HG03060 (cell line): ENCODE data around the gene FRMD5.

Experiments
- ATAC-seq: cut with Tn5 transposase; IDR thresholded peaks from one replicate; pipeline ENCODE4 v1.9.1; 2021; ENCODE audit warnings: low read depth, moderate number of reproducible peaks; ENCODE audit not compliant: unreplicated experiment

FRMD5 gene

GRCh38 chr15:44163370-44163769 lies 31.7 kb downstream of the FRMD5 start:
- ATAC-seq, result no peak

- no peak for ATAC-seq
These were observed 34.3 kb downstream of the FRMD5 start for GRCh38 chr15:44160796-44161195.

GRCh38 chr15:44159492-44159891 lies 35.6 kb downstream of the FRMD5 start:
- ATAC-seq, result no peak

- ATAC-seq, result no peak
These were observed 37.0 kb downstream of the FRMD5 start for GRCh38 chr15:44158111-44158510.

GRCh38 chr15:44157679-44158078 lies 37.4 kb downstream of the FRMD5 start:
- no peak for ATAC-seq

GRCh38 chr15:44153352-44153751 lies 41.7 kb downstream of the FRMD5 start:
- no peak for ATAC-seq

GRCh38 chr15:44149224-44149623 lies 45.8 kb downstream of the FRMD5 start:
- no peak for ATAC-seq

- ATAC-seq, result no peak
These were observed 46.5 kb downstream of the FRMD5 start for GRCh38 chr15:44148580-44148979.

- no peak for ATAC-seq
These were observed 47.4 kb downstream of the FRMD5 start for GRCh38 chr15:44147636-44148035.

- ATAC-seq, result no peak
These were observed 49.6 kb downstream of the FRMD5 start for GRCh38 chr15:44145495-44145894.

GRCh38 chr15:44144992-44145391 lies 50.1 kb downstream of the FRMD5 start:
- ATAC-seq, result no peak

GRCh38 chr15:44144184-44144583 lies 50.9 kb downstream of the FRMD5 start:
- no peak for ATAC-seq

GRCh38 chr15:44137750-44138149 lies 57.3 kb downstream of the FRMD5 start:
- ATAC-seq, result no peak

GRCh38 chr15:44136991-44137477 lies 58.0 kb downstream of the FRMD5 start:
- no peak for ATAC-seq

GRCh38 chr15:44132057-44132456 lies 63.0 kb downstream of the FRMD5 start:
- no peak for ATAC-seq

GRCh38 chr15:44130778-44131177 lies 64.3 kb downstream of the FRMD5 start:
- no peak for ATAC-seq

GRCh38 chr15:44129911-44130310 lies 65.2 kb downstream of the FRMD5 start:
- no peak for ATAC-seq

GRCh38 chr15:44128443-44128842 lies 66.6 kb downstream of the FRMD5 start:
- no peak for ATAC-seq

GRCh38 chr15:44125879-44126278 lies 69.2 kb downstream of the FRMD5 start:
- no peak for ATAC-seq

- ATAC-seq, result no peak
These were observed 92.3 kb downstream of the FRMD5 start for GRCh38 chr15:44102675-44103254.

GRCh38 chr15:44101944-44102343 lies 93.1 kb downstream of the FRMD5 start:
- no peak for ATAC-seq

GRCh38 chr15:44101286-44101685 lies 93.8 kb downstream of the FRMD5 start:
- ATAC-seq, result no peak

- no peak for ATAC-seq
These were observed 95.4 kb downstream of the FRMD5 start for GRCh38 chr15:44099671-44100070.
